HCT116 (cell line): ENCODE data around the gene WDR5. TPM values are rescaled to one million over a fixed set of nuclear protein-coding genes. Genes with fewer than 3 reads are reported as not detected.

ENCODE experiments used
- ATAC-seq: fragments of 200-7000 bp; cut with Tn5 transposase; 2 replicates; pipeline ENCODE4 v1.9.1; 2020; ENCODE audit warnings: mild to moderate bottlenecking, moderate library complexity
- BruUV-seq: library from RNA; stranded (reverse); fragments of 400-500 nt; replicated peaks from 2 replicates; lab custom pipeline; 2021; lab: Mats Ljungman, UMichigan
- CTCF ChIA-PET: fragments of 300-600 bp; sonication (Branson Sonifier 250); formaldehyde crosslinking; loops from one replicate; lab custom pipeline; 2021; ENCODE audit warnings: antibody characterized with exemption; lab: Charles Lee
- POLR2A ChIA-PET: fragments of 300-600, 350-600 bp; sonication (Branson Sonifier 250); formaldehyde crosslinking; loops from one replicate; lab custom pipeline; 2021; ENCODE audit warnings: antibody characterized with exemption; lab: Charles Lee
- RAD21 ChIA-PET, 2 experiments: fragments of 300-600 bp; sonication (Branson Sonifier 250); formaldehyde crosslinking; loops; one replicate each; lab custom pipeline; 2023; ENCODE audit warnings: low total read pairs in 2 of 2; ENCODE audit not compliant: uncharacterized antibody in 2 of 2, unreplicated experiment in 2 of 2, low non-redundant PET in 1 of 2; lab: Charles Lee
- DNase-seq: peaks from one replicate; pipeline ENCODE4 v3.0.0-alpha.2; 2010; ENCODE audit warnings: low read depth, low spot score
- H2AFZ ChIP-seq: fragments of 200-600 bp; shearing (Covaris generic), sonication (generic); 2 replicates; pipeline ENCODE4 v1.6.1; 2017; ENCODE audit warnings: low read depth, mixed run types, mixed read lengths, antibody characterized with exemption, low read length; ENCODE audit not compliant: poor library complexity, severe bottlenecking
- H3K27ac ChIP-seq: 2 replicates; pipeline ENCODE4 v1.5.1; 2012; ENCODE audit warnings: low read depth, low read length
- H3K27me3 ChIP-seq: fragments of 200-600 bp; sonication (generic); 2 replicates; pipeline ENCODE4 v1.6.1; 2016; ENCODE audit warnings: mixed run types, low read length, mixed read lengths; ENCODE audit not compliant: insufficient read depth
- H3K36me3 ChIP-seq, 2 experiments: fragments of 200-500 bp in 1 of 2; fragments of 200-600 bp in 1 of 2; sonication (Bioruptor generic) in 1 of 2; sonication (generic) in 1 of 2; 2 replicates each; pipeline versions ENCODE4 v1.5.1 to v1.6.1; 2014 to 2016; ENCODE audit warnings: low read length in 2 of 2, inconsistent platforms in 1 of 2, mixed read lengths in 1 of 2, mixed run types in 1 of 2; ENCODE audit not compliant: insufficient read depth in 2 of 2, control insufficient read depth in 1 of 2
- H3K4me1 ChIP-seq, 2 experiments: fragments of 200-600 bp in 1 of 2; sonication (generic) in 1 of 2; 2 replicates each; pipeline versions ENCODE4 v1.5.1 to v1.6.1; 2012 to 2017; ENCODE audit warnings: low read length in 2 of 2, inconsistent platforms in 1 of 2, mild to moderate bottlenecking in 1 of 2, mixed read lengths in 1 of 2, mixed run types in 1 of 2, moderate library complexity in 1 of 2; ENCODE audit not compliant: insufficient read depth in 2 of 2, control insufficient read depth in 1 of 2
- H3K4me2 ChIP-seq: fragments of 200-600 bp; sonication (generic); 2 replicates; pipeline ENCODE4 v1.6.1; 2017; ENCODE audit warnings: mixed run types, low read length, mixed read lengths
- H3K4me3 ChIP-seq, 2 experiments: fragments of 200-600 bp in 1 of 2; sonication (generic) in 1 of 2; replicated peaks in 1 of 2; 2 replicates each; pipeline ENCODE4 v1.5.1; 2011 to 2016; ENCODE audit warnings: low read length in 2 of 2, control low read depth in 1 of 2, low read depth in 1 of 2, mild to moderate bottlenecking in 1 of 2, mixed read lengths in 1 of 2, mixed run types in 1 of 2
- H3K79me2 ChIP-seq: fragments of 200-600 bp; sonication (generic); 2 replicates; pipeline ENCODE4 v1.6.1; 2017; ENCODE audit warnings: mild to moderate bottlenecking, mixed run types, low read length, moderate library complexity, mixed read lengths; ENCODE audit not compliant: insufficient read depth
- H3K9ac ChIP-seq: fragments of 200-600 bp; sonication (generic); 2 replicates; pipeline ENCODE4 v1.6.1; 2016; ENCODE audit warnings: low read length, mixed read lengths
- H3K9me2 ChIP-seq: fragments of 200-600 bp; sonication (generic), shearing (Covaris generic); 2 replicates; pipeline ENCODE4 v1.6.1; 2017; ENCODE audit warnings: mixed run types, mild to moderate bottlenecking, moderate library complexity; ENCODE audit not compliant: insufficient read depth
- H3K9me3 ChIP-seq, 2 experiments: fragments of 200-500 bp in 1 of 2; fragments of 200-600 bp in 1 of 2; sonication (Bioruptor generic) in 1 of 2; sonication (generic) in 1 of 2; 2 replicates each; pipeline ENCODE4 v1.6.1; 2014 to 2017; ENCODE audit warnings: low read length in 2 of 2, mixed read lengths in 2 of 2, inconsistent platforms in 1 of 2, low read depth in 1 of 2, mild to moderate bottlenecking in 1 of 2, mixed run types in 1 of 2, moderate library complexity in 1 of 2; ENCODE audit not compliant: control insufficient read depth in 1 of 2, insufficient read depth in 1 of 2
- H4K20me1 ChIP-seq: fragments of 200-600 bp; sonication (generic), shearing (Covaris generic); 2 replicates; pipeline ENCODE4 v1.6.1; 2017; ENCODE audit warnings: mixed run types, mild to moderate bottlenecking, moderate library complexity; ENCODE audit not compliant: insufficient read depth
- ATF3 ChIP-seq: IDR thresholded peaks from 2 replicates; pipeline ENCODE4 v1.6.1; 2012
- CEBPB ChIP-seq: IDR thresholded peaks from 2 replicates; pipeline ENCODE4 v1.6.1; 2012; ENCODE audit warnings: low read depth
- CTCF ChIP-seq, 3 experiments: fragments of 200-600 bp in 1 of 3; sonication (generic) in 1 of 3; IDR thresholded peaks in 2 of 3; conservative IDR thresholded peaks in 1 of 3; 2 replicates each; pipeline ENCODE4 v1.5.1; 2012 to 2017; ENCODE audit warnings: low read depth in 2 of 3, low read length in 2 of 3, antibody characterized with exemption in 1 of 3, borderline replicate concordance in 1 of 3, control low read depth in 1 of 3, mild to moderate bottlenecking in 1 of 3, mixed read lengths in 1 of 3, mixed run types in 1 of 3, moderate library complexity in 1 of 3; ENCODE audit not compliant: insufficient read depth in 1 of 3
- ELF1 ChIP-seq: IDR thresholded peaks from 2 replicates; pipeline ENCODE4 v1.6.1; 2012; ENCODE audit warnings: low read depth, borderline replicate concordance
- EZH2 ChIP-seq: fragments of 200-600 bp; sonication (generic); IDR thresholded peaks from 2 replicates; pipeline ENCODE4 v1.6.1; 2017; ENCODE audit warnings: antibody characterized with exemption, mixed run types
- FOSL1 ChIP-seq: IDR thresholded peaks from 2 replicates; pipeline ENCODE4 v1.6.1; 2012; ENCODE audit warnings: low read depth
- POLR2A ChIP-seq: IDR thresholded peaks from 2 replicates; pipeline ENCODE4 v1.7.0; 2011; ENCODE audit warnings: borderline replicate concordance; ENCODE audit not compliant: insufficient read depth, insufficient read length; ENCODE audit errors: extremely low read depth
- REST ChIP-seq: IDR thresholded peaks from 2 replicates; pipeline ENCODE4 v1.6.1; 2012; ENCODE audit warnings: low read depth
- SIN3A ChIP-seq: IDR thresholded peaks from 2 replicates; pipeline ENCODE4 v1.6.1; 2012; ENCODE audit warnings: low read depth
- SRF ChIP-seq: IDR thresholded peaks from 2 replicates; pipeline ENCODE4 v1.6.1; 2012; ENCODE audit warnings: low read depth
- TCF7L2 ChIP-seq: IDR thresholded peaks from 2 replicates; pipeline ENCODE4 v1.7.0; 2011; ENCODE audit warnings: borderline replicate concordance, inconsistent platforms; ENCODE audit not compliant: insufficient read depth, insufficient read length; ENCODE audit errors: extremely low read depth
- ZNF274 ChIP-seq: fragments of 200-500 bp; sonication (Bioruptor generic); IDR thresholded peaks from 2 replicates; pipeline ENCODE4 v1.6.1; 2014; ENCODE audit warnings: mild to moderate bottlenecking, low read depth, low read length, inconsistent platforms
- intact Hi-C: fragments of 100-400 bp; cut with micrococcal nuclease; formaldehyde crosslinking; loops from 2 replicates; pipeline ENCODE4 v1.10.0; 2022
- total RNA-seq: library from RNA; stranded (reverse); gene quantifications from one replicate; pipeline ENCODE4 v1.2.1, GENCODE V29; 2021; ENCODE audit not compliant: unreplicated experiment

Gene WDR5
- total RNA-seq, 1 experiment from 2014 or later, result 55.8 TPM

- Histone ChIP-seq H3K79me2 (no peaks in the 10 kb centered on the region), H3K4me2 (no peak overlapping the region), H3K27me3 (no peaks in the 10 kb centered on the region), H3K36me3 (no peaks in the 10 kb centered on the region), H3K9ac (no peak overlapping the region), H3K9me3 (no peaks in the 10 kb centered on the region), H4K20me1 (no peaks in the 10 kb centered on the region), H3K27ac (no peak overlapping the region), H2AFZ (no peak overlapping the region), H3K4me3 (no peak overlapping the region), H3K9me2 (no peaks in the 10 kb centered on the region), H3K4me1 (no peaks in the 10 kb centered on the region)
- RAD21 ChIA-PET, result no interaction called here
- TF ChIP-seq EZH2 (no peak), ZNF274 (no peak), FOSL1 (no peak), SIN3A (no peak), TCF7L2 (no peak), CEBPB (no peak), SRF (no peak), REST (no peak), ATF3 (no peak), CTCF (IDR thresholded peaks at IDR 0.05 in 2 of 3, conservative IDR thresholded peaks at IDR 0.05 in 1 of 3; ENCODE audit: borderline replicate concordance in 1 of 3, insufficient read depth in 1 of 3, low read depth in 2 of 3, low read length in 2 of 3) (no peak), ELF1 (no peak), POLR2A (no peak)
- CTCF ChIA-PET, result interaction anchor here (1.3 kb wide), 1 partner anchor 246 kb away, joined by 3 read pairs; no protein-coding TSS in a partner anchor
- BruUV-seq, result no TSS peak
- intact Hi-C loops, result no loop called here
- ATAC-seq (no peak), DNase-seq (no peak)
- POLR2A ChIA-PET, result no interaction called here
Observed at GRCh38 chr9:134196911-134197310, 61.0 kb downstream of the WDR5 start.
